Fibroblast of mammary gland (primary cell): ENCODE data around the gene EHMT2.
"Not testable (repeated sequence)": the region's sequence is repeated elsewhere in the genome, so short reads cannot be mapped to it uniquely, and the experiment has no call there.

Experiments used
- DNase-seq: peaks from one replicate; pipeline ENCODE4 v3.0.0-alpha.2; 2010; ENCODE audit warnings: low read depth
- H3K4me3 ChIP-seq: 2 replicates; pipeline ENCODE4 v1.5.1; 2011; ENCODE audit warnings: low read depth, mild to moderate bottlenecking, low read length, moderate library complexity; ENCODE audit not compliant: control insufficient read depth
- CTCF ChIP-seq: conservative IDR thresholded peaks from 2 replicates; pipeline ENCODE4 v1.5.1; 2011; ENCODE audit warnings: low read depth, low read length, inconsistent platforms; ENCODE audit not compliant: control insufficient read depth, insufficient read depth

EHMT2 gene

DNA sequence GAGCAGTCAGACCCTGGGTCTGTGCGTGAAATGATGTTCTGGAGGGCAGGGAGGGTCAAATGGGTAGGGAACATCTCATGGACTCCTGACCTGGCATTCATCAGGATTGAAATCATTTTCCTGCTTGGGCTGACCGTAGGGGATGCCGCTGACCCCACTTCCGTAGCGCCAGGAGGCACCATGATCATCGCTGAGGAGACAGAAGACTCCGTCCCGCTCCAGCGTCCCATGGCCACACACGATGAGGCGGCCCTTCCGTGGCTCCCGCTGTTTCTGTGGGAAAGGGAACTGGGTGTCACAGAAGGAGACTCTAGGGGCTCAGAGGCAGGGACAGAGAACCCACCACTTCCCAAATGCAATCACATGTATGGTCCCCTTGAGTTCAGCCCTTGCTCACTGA, 37.1 kb downstream of the EHMT2 start:
- DNase-seq = no peak
- no peak overlapping the region for H3K4me3 ChIP-seq
- TF ChIP-seq CTCF = no peak

GRCh38 chr6:31859923-31860322, 37.6 kb downstream of the EHMT2 start:
- DNase-seq = no peak
- no peak overlapping the region for H3K4me3 ChIP-seq
- no peak for TF ChIP-seq CTCF

- no peak for TF ChIP-seq CTCF
- no peak for DNase-seq
- no peak overlapping the region for H3K4me3 ChIP-seq
Observed at GRCh38 chr6:31858707-31859106, 38.8 kb downstream of the EHMT2 start.

DNA sequence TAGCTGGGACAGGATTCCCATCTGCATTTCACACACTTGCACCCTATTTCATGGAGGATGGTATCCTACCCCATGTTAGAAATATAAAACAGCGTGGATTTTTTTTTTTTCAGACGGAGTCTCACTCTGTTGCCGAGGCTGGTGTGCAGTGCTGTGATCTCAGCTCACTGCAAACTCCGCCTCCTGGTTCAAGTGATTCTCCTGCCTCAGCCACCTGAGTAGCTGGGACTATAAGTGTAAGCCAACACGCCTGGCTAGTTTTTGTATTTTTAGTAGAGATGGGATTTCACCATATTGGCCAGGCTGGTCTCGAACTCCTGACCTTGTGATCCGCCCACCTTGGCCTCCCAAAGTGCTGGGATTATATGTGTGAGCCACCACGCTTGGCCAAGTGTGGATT, 39.7 kb downstream of the EHMT2 start:
- H3K4me3 ChIP-seq, DNase-seq: not testable (repeated sequence)

GRCh38 chr6:31851980-31852718, 45.3 kb downstream of the EHMT2 start:
- not testable (repeated sequence) for DNase-seq, H3K4me3 ChIP-seq

GRCh38 chr6:31851485-31851832, 46.0 kb downstream of the EHMT2 start:
- no peak overlapping the region for H3K4me3 ChIP-seq
- TF ChIP-seq CTCF = no peak
- DNase-seq = no peak

DNA sequence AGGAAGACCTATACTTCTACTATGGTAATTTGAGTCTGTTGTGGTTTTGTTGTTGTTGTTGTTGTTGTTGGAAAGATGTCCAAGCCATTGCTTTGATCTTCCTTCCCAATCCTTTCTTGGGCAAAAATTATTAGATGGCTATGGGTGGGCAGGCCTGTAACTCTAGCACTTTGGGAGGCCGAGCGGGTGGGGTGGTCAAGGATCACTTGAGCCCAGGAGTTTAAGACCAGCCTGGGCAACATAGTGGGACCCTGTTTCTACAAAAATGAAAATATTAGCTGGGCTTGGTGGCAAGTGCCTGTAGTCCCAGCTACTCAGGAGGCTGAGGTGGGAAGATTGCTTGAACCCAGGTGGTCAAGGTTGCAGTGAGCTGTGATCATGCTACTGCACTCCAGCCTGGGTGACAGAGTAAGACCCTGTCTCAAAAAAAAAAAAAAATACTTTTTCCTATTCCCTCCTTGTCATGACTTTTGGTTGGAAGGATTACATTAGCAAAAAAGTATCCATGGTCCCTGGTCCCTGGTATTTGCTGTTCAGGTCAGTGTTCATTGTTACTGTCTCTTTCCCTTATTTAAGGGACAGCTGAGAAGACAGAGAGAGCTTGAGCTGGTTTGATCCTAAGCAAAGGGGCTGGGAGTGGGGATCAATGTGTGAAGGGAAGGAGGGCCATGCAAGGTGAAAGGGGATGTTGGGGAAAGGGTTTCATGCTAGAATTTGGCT, 46.6 kb downstream of the EHMT2 start:
- DNase-seq = no peak
- TF ChIP-seq CTCF = no peak
- H3K4me3 ChIP-seq = no peak overlapping the region
